Measurements from ENCODE around the gene NFE2L3.

- TF ChIP-seq, protein P1, sequence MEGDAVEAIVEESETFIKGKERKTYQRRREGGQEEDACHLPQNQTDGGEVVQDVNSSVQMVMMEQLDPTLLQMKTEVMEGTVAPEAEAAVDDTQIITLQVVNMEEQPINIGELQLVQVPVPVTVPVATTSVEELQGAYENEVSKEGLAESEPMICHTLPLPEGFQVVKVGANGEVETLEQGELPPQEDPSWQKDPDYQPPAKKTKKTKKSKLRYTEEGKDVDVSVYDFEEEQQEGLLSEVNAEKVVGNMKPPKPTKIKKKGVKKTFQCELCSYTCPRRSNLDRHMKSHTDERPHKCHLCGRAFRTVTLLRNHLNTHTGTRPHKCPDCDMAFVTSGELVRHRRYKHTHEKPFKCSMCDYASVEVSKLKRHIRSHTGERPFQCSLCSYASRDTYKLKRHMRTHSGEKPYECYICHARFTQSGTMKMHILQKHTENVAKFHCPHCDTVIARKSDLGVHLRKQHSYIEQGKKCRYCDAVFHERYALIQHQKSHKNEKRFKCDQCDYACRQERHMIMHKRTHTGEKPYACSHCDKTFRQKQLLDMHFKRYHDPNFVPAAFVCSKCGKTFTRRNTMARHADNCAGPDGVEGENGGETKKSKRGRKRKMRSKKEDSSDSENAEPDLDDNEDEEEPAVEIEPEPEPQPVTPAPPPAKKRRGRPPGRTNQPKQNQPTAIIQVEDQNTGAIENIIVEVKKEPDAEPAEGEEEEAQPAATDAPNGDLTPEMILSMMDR (IDR thresholded peaks at IDR 0.05; ENCODE audit: borderline replicate concordance, extremely low read depth, low read length, poor library complexity, severe bottlenecking) = no peak
- no peak for TF ChIP-seq EZH2 (IDR thresholded peaks at IDR 0.05; ENCODE audit: borderline replicate concordance, low read depth, low read length, severe bottlenecking)
These were observed 46.8 kb upstream of the NFE2L3 start for GRCh38 chr7:26105236-26105635.

Data from DND-41 (cell line).